HUES6 (cell line): ENCODE data around the gene CDK14.

ENCODE experiments used
- H3K27ac ChIP-seq: 2 replicates; pipeline ENCODE4 v1.7.0; 2013; ENCODE audit warnings: low read depth, mild to moderate bottlenecking, low read length, inconsistent platforms
- H3K27me3 ChIP-seq: 2 replicates; pipeline ENCODE4 v1.6.1; 2013; ENCODE audit warnings: low read length; ENCODE audit not compliant: control insufficient read depth, insufficient read depth
- H3K36me3 ChIP-seq: 2 replicates; pipeline ENCODE4 v1.6.1; 2013; ENCODE audit warnings: low read length; ENCODE audit not compliant: control insufficient read depth, insufficient read depth
- H3K4me1 ChIP-seq: 2 replicates; pipeline ENCODE4 v1.6.1; 2013; ENCODE audit warnings: low read length; ENCODE audit not compliant: control insufficient read depth, insufficient read depth
- H3K4me3 ChIP-seq: 2 replicates; pipeline ENCODE4 v1.5.1; 2013; ENCODE audit warnings: low read depth, low read length
- H3K9ac ChIP-seq: one replicate; pipeline ENCODE4 v1.6.1; 2013; ENCODE audit warnings: mild to moderate bottlenecking, low read length
- H3K9me3 ChIP-seq: 2 replicates; pipeline ENCODE4 v1.6.1; 2013; ENCODE audit warnings: low read depth, low read length; ENCODE audit not compliant: control insufficient read depth, insufficient read depth

Gene CDK14

GRCh38 chr7:90858546-90858945 is 262.4 kb downstream of the CDK14 start:
- H3K9me3 ChIP-seq: no peaks in the 10 kb centered on the region
- H3K4me1 ChIP-seq: peaks cover 3% of the 10 kb centered on the region; the same call in 1 of the 2 replicates
- H3K4me3 ChIP-seq: no peak overlapping the region
- no peaks in the 10 kb centered on the region for H3K36me3 ChIP-seq
- H3K27ac ChIP-seq: no peak overlapping the region
- H3K9ac ChIP-seq: no peak overlapping the region
- H3K27me3 ChIP-seq: no peaks in the 10 kb centered on the region

GRCh38 chr7:90859521-90859920 is 263.4 kb downstream of the CDK14 start:
- Histone ChIP-seq H3K4me3 (no peak overlapping the region), H3K27ac (no peak overlapping the region), H3K27me3 (no peaks in the 10 kb centered on the region), H3K9ac (no peak overlapping the region), H3K9me3 (no peaks in the 10 kb centered on the region), H3K4me1 (no peaks in the 10 kb centered on the region), H3K36me3 (no peaks in the 10 kb centered on the region)

GRCh38 chr7:90864088-90864487 is 268.0 kb downstream of the CDK14 start:
- H3K27ac ChIP-seq: no peak overlapping the region
- no peak overlapping the region for H3K4me3 ChIP-seq
- no peaks in the 10 kb centered on the region for H3K4me1 ChIP-seq
- H3K27me3 ChIP-seq: no peaks in the 10 kb centered on the region
- H3K9me3 ChIP-seq: no peaks in the 10 kb centered on the region
- no peaks in the 10 kb centered on the region for H3K36me3 ChIP-seq
- H3K9ac ChIP-seq: no peak overlapping the region

- H3K4me1 ChIP-seq: no peaks in the 10 kb centered on the region
- no peak overlapping the region for H3K9ac ChIP-seq
- no peaks in the 10 kb centered on the region for H3K9me3 ChIP-seq
- no peak overlapping the region for H3K4me3 ChIP-seq
- H3K36me3 ChIP-seq: no peaks in the 10 kb centered on the region
- H3K27me3 ChIP-seq: no peaks in the 10 kb centered on the region
- no peak overlapping the region for H3K27ac ChIP-seq
These were observed 273.2 kb downstream of the CDK14 start for GRCh38 chr7:90869335-90869734.

GRCh38 chr7:90876701-90877100 is 280.6 kb downstream of the CDK14 start:
- Histone ChIP-seq H3K4me3 (no peak overlapping the region), H3K4me1 (no peaks in the 10 kb centered on the region), H3K9ac (no peak overlapping the region), H3K36me3 (no peaks in the 10 kb centered on the region), H3K27me3 (no peaks in the 10 kb centered on the region), H3K27ac (no peak overlapping the region), H3K9me3 (no peaks in the 10 kb centered on the region)

GRCh38 chr7:90877201-90877600 is 281.1 kb downstream of the CDK14 start:
- no peaks in the 10 kb centered on the region for H3K9me3 ChIP-seq
- no peak overlapping the region for H3K4me3 ChIP-seq
- no peaks in the 10 kb centered on the region for H3K4me1 ChIP-seq
- no peak overlapping the region for H3K9ac ChIP-seq
- no peaks in the 10 kb centered on the region for H3K36me3 ChIP-seq
- H3K27ac ChIP-seq: no peak overlapping the region
- no peaks in the 10 kb centered on the region for H3K27me3 ChIP-seq

- Histone ChIP-seq H3K9me3 (no peaks in the 10 kb centered on the region), H3K4me1 (no peaks in the 10 kb centered on the region), H3K27me3 (no peaks in the 10 kb centered on the region), H3K36me3 (no peaks in the 10 kb centered on the region), H3K4me3 (no peak overlapping the region), H3K27ac (no peak overlapping the region), H3K9ac (no peak overlapping the region)
These were observed 283.8 kb downstream of the CDK14 start for GRCh38 chr7:90879924-90880323.

- Histone ChIP-seq H3K4me3 (no peak overlapping the region), H3K36me3 (no peaks in the 10 kb centered on the region), H3K9me3 (no peaks in the 10 kb centered on the region), H3K4me1 (peaks cover under 1% of the 10 kb centered on the region; the same call in 1 of the 2 replicates), H3K27ac (no peak overlapping the region), H3K9ac (no peak overlapping the region), H3K27me3 (no peaks in the 10 kb centered on the region)
These were observed 290.3 kb downstream of the CDK14 start for GRCh38 chr7:90886416-90886815.

GRCh38 chr7:90889210-90889609 is 293.1 kb downstream of the CDK14 start:
- peaks cover 9% of the 10 kb centered on the region; the same call in 1 of the 2 replicates for H3K4me1 ChIP-seq
- H3K27ac ChIP-seq: no peak overlapping the region
- no peak overlapping the region for H3K9ac ChIP-seq
- H3K36me3 ChIP-seq: no peaks in the 10 kb centered on the region
- H3K27me3 ChIP-seq: no peaks in the 10 kb centered on the region
- no peaks in the 10 kb centered on the region for H3K9me3 ChIP-seq
- H3K4me3 ChIP-seq: no peak overlapping the region

- no peaks in the 10 kb centered on the region for H3K27me3 ChIP-seq
- H3K4me1 ChIP-seq: peaks cover 9% of the 10 kb centered on the region; the same call in 1 of the 2 replicates
- H3K36me3 ChIP-seq: no peaks in the 10 kb centered on the region
- no peaks in the 10 kb centered on the region for H3K9me3 ChIP-seq
- no peak overlapping the region for H3K9ac ChIP-seq
- H3K4me3 ChIP-seq: no peak overlapping the region
- no peak overlapping the region for H3K27ac ChIP-seq
These were observed 293.5 kb downstream of the CDK14 start for GRCh38 chr7:90889644-90890043.

GRCh38 chr7:90891529-90891928 is 295.4 kb downstream of the CDK14 start:
- no peaks in the 10 kb centered on the region for H3K36me3 ChIP-seq
- peaks cover 9% of the 10 kb centered on the region; the same call in 1 of the 2 replicates for H3K4me1 ChIP-seq
- no peak overlapping the region for H3K4me3 ChIP-seq
- no peak overlapping the region for H3K27ac ChIP-seq
- H3K27me3 ChIP-seq: no peaks in the 10 kb centered on the region
- H3K9me3 ChIP-seq: no peaks in the 10 kb centered on the region
- no peak overlapping the region for H3K9ac ChIP-seq

- Histone ChIP-seq H3K27me3 (no peaks in the 10 kb centered on the region), H3K4me1 (peaks cover 9% of the 10 kb centered on the region; the same call in 1 of the 2 replicates), H3K9ac (no peak overlapping the region), H3K27ac (no peak overlapping the region), H3K4me3 (no peak overlapping the region), H3K9me3 (no peaks in the 10 kb centered on the region), H3K36me3 (no peaks in the 10 kb centered on the region)
These were observed 296.1 kb downstream of the CDK14 start for GRCh38 chr7:90892213-90892612.
